Fibroblast of lung (primary cell): ENCODE results near the gene MIPOL1.
"Not testable (repeated sequence)": the region's sequence is repeated elsewhere in the genome, so short reads cannot be mapped to it uniquely, and the experiment has no call there.

Source experiments
- CTCF ChIP-seq, 2 donors: IDR thresholded peaks in 1 of 2; conservative IDR thresholded peaks in 1 of 2; 1 replicate in 1 of 2; 2 replicates in 1 of 2; pipeline ENCODE4 v1.5.1; 2011 to 2012; ENCODE audit warnings: low read length in 2 of 2, control low read depth in 1 of 2, inconsistent platforms in 1 of 2, low read depth in 1 of 2, mild to moderate bottlenecking in 1 of 2
- EZH2 ChIP-seq: IDR thresholded peaks from 2 replicates; pipeline ENCODE4 v1.5.1; 2012; ENCODE audit warnings: low read length, control low read depth, mild to moderate bottlenecking; ENCODE audit errors: missing control alignments

GRCh38 chr14:37209617-37210016 lies 11.9 kb downstream of the MIPOL1 start:
- not testable (repeated sequence) for TF ChIP-seq CTCF (conservative IDR thresholded peaks at IDR 0.05 in 1 of 2, IDR thresholded peaks at IDR 0.05 in 1 of 2; ENCODE audit: low read depth in 1 of 2, low read length in 2 of 2); EZH2
